Limb (tissue), 2 donors: ENCODE data around the gene PFKP.
A peak's percentile ranks its signal among the peaks of the same experiment; 100 is the strongest.
"Not testable (repeated sequence)": the region's sequence is repeated elsewhere in the genome, so short reads cannot be mapped to it uniquely, and the experiment has no call there.

Experiments
- DNase-seq, 2 donors: peaks; one replicate each; pipeline ENCODE4 v3.0.0-alpha.2; 2016; ENCODE audit errors: extremely low spot score in 2 of 2

The PFKP gene

DNA sequence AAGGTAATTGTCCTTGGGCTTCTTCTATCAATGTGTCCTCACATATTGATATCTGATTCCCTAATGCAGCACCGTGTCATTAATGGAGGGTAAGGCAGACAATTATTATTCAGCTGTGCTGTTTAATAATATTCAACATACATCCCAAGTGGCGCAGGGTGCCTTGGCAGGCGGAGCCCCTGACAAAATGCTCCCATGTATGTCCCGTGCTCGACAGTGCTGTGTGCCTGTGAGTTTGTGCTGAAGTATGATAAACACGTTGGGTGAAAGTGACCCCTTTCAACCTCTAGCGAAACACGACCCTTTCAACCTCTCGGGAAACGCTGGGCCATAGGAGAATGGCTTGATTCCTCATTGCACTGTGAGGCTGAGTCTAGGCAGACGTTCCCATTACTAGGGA is 31.3 kb downstream of the PFKP start:
- no peak for DNase-seq

GRCh38 chr10:3099291-3100092 is 32.1 kb downstream of the PFKP start:
- DNase-seq = no peak

- DNase-seq = no peak
These were observed 32.9 kb downstream of the PFKP start for GRCh38 chr10:3100093-3100792.

DNA sequence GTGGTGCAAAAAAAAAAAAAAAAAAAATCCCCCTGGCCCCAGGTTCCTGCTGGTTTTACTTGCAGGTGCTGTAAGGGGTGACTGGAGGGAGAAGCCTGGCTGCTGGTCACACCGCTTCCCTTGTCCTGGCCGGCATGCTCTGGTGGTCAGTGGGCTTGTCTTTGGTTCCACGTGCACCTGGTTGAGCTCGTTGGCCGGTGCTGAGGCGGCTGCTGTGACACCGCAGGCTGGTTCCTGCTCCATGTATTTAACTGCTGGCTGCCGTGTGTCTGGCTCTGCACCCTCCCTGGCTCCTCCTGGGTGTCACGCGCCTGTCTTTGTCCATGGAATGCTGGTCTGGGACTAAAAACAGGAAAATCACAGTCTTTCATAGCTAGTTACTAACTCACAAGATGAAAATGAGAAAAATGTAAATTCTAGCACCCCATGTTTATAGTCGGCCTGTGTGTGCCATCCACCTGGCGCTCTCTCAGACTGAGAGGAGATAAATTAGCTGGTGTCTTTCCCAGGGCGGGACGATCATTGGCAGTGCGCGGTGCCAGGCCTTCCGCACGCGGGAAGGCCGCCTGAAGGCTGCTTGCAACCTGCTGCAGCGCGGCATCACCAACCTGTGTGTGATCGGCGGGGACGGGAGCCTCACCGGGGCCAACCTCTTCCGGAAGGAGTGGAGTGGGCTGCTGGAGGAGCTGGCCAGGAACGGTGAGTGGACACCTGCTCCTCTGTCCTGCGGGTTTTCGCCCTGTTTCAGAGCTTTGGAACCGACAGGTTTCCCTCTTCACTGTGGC is 33.7 kb downstream of the PFKP start:
- DNase-seq = no peak

GRCh38 chr10:3102720-3103427 is 35.5 kb downstream of the PFKP start:
- no peak for DNase-seq

DNA sequence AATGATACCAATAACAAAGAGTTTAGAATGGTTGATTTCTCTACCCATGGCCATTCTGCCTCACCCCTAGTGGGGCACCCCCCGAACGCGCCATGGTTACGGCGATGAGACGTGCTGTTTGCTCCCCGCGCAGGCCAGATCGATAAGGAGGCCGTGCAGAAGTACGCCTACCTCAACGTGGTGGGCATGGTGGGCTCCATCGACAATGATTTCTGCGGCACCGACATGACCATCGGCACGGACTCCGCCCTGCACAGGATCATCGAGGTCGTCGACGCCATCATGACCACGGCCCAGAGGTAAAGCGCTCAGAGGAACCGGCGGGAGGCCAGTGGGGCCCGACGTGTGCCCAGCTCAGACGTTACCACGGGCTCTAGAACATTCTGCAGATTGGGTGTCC is 36.3 kb downstream of the PFKP start:
- no peak for DNase-seq

DNA sequence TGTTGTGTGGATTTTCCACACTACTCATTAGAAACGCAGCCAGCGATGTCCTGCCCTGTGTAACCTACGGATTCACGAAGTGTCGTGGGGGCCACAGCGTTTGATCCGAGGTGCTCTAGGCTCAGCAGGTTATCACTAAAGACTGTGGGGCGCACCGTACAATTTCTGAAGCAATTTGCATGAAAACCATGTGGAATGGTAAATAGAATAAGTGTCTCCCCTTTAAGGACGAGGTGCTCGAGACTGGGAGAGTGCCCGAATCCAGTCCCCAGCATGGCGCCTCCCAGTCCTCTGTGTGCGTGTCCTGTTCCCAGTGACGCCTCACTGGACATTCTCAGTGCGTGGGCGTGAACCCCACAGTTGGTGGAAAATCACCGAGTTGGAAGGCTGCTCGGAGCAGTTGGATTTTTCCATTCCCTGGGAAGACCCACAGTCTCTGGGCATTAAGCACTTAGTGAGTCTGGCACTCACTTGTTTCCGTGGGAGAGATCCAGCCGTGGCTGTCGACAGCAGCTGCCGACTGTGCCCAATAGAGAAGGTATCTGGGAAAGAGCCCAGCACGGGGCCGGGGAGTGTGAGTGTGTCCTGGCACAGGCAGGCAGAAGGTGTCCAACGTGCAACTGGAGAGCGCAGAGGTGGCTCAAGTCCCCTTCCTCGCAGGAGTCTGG is 37.0 kb downstream of the PFKP start:
- no peak for DNase-seq

GRCh38 chr10:3105166-3105565 is 37.8 kb downstream of the PFKP start:
- DNase-seq = no peak

- DNase-seq = no peak
These were observed 38.6 kb downstream of the PFKP start for GRCh38 chr10:3105905-3106304.

- not testable (repeated sequence) for DNase-seq
These were observed 39.0 kb downstream of the PFKP start for GRCh38 chr10:3106328-3106727.

DNA sequence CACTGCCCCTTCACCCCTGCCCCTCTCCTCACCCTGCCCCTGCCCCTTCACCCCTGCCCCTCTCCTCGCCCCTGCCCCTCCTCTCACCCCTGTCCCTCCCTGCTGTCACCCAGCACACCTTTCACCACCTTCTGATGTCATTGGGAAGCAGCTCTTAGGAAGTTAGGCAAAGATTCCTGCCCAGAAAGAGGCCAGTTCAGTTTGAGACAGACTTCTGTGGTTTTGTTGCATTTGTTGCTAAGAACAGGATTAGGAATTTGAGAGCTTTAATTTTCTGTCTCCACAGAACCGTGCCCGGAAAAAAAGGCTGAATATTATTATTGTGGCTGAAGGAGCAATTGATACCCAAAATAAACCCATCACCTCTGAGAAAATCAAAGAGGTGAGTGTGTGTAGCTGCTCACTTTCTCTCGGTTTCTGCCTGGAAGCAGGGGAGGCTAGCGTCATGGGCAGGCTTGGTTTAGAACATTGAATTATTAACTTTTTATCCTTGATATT is 39.6 kb downstream of the PFKP start:
- DNase-seq = no peak

- peak; percentile 24 to 53 for DNase-seq
These were observed 40.1 kb downstream of the PFKP start for GRCh38 chr10:3107426-3107961.

DNA sequence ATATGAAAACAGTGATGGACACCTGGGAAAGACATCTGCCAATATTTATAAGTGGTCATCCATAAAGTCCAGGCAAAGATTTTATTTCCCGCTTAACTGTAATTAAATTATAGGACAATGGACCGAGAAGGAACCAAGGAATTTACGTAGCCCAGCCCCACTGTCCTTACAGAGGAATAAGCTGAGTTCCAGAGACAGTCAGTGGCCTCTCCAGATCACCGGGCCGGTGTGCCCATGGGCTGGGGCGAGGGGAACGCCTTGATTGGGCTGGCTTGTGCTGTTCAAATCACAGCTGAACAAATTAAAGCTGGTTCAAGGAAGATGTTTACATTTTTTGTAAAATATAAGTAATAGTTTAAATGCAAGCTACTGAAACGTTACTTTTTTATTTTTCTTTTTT is 40.7 kb downstream of the PFKP start:
- no peak for DNase-seq

DNA sequence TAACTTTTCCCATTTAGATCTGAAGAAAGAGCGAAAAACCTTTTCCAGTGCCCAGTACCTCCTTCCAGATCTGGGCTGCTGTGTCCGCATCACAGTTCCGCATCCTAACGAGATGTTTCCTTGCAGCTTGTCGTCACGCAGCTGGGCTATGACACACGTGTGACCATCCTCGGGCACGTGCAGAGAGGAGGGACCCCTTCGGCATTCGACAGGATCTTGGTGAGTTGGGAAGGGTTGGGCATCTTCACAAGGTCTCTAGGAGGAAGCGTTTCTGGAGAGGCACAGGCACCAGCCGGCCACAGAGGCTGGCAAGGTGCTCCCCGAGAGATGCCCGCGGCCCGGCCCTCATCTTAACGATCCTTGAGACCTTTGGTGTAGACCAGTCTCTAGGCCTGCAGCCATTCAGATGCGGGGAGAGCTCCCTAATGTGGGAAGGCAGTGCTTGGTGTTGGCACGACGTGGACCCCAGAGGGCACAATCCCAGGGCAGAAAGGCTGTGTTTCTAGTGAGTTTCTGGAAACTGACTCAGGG is 41.3 kb downstream of the PFKP start:
- DNase-seq = no peak

- DNase-seq = no peak
These were observed 41.8 kb downstream of the PFKP start for GRCh38 chr10:3109196-3109595.

GRCh38 chr10:3109633-3110032 is 42.3 kb downstream of the PFKP start:
- no peak for DNase-seq

DNA sequence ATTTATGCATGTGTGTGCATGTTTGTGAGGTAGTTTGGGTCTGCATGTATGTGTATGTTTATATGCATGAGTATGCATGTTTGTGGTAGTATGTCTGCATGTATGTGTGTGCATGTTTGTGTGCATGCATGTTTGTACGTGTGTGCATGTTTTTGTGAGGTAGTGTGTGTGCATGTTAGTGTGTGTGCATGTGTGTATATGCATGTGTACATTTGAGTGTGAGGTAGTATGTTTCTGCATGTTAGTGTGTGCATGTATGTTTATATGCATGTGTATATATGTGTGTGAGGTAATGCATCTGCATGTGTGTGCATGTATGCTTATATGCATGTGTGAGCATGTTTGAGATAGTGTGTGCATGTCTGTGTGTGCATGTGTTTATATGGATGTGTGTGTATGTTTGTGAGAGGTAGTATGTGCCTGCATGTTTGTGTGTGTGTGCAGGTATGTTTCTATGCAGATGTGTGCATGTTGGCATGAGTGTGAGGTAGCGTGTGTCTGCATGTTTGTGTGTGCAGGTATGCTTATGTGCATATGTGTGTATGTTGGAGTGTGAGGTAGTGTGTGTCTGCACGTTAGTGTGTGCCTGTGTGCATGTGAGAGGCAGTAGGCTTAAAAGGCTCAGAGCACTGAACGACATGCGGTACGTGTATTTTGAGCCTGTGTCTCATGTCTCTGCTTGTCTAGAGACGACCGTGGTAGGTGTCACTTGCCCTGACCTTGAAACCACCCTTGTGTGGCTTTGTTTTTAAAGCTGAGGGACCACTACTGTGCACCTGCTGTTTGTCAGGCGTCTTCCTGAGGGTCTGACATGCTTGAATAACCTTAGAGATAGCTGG is 43.7 kb downstream of the PFKP start:
- no peak for DNase-seq

DNA sequence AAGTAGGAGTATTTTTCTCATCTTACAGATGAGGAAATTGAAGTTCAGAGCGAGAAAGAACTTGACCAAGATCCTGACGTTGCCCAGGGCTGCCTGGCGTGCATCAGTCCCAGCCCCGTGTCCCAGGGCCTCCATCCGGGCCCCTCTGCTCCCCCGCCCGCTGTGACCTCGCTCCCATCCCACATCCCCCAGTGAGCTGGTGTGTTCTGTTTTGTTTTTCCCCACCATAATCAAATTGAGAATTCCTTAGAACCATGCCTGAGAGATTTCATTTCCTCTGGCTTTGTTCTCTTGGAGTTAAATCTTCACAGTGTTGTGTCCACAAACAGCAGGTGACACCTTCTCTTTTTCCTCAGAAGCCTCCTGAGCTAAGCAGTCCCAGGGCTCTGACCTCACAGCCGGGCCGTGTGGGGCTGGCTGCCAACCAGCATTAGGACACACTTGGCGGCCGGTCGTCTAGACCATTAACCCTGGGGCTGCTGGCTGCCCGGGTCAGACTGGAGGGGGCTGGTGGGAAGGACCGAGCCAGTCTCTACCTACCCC is 44.3 kb downstream of the PFKP start:
- no peak for DNase-seq

GRCh38 chr10:3113343-3113720 is 46.0 kb downstream of the PFKP start:
- DNase-seq = no peak
